ENCODE measurements around the gene NRAS. TPM values are rescaled to one million over a fixed set of nuclear protein-coding genes. Genes with fewer than 3 reads are reported as not detected.
"Not testable (repeated sequence)": the region's sequence is repeated elsewhere in the genome, so short reads cannot be mapped to it uniquely, and the experiment has no call there.

The NRAS gene
- polyA plus RNA-seq, 1 donor (not counting 4 experiments of a cell fraction or from before 2014, with no cell fraction given): 49.5 TPM

DNA sequence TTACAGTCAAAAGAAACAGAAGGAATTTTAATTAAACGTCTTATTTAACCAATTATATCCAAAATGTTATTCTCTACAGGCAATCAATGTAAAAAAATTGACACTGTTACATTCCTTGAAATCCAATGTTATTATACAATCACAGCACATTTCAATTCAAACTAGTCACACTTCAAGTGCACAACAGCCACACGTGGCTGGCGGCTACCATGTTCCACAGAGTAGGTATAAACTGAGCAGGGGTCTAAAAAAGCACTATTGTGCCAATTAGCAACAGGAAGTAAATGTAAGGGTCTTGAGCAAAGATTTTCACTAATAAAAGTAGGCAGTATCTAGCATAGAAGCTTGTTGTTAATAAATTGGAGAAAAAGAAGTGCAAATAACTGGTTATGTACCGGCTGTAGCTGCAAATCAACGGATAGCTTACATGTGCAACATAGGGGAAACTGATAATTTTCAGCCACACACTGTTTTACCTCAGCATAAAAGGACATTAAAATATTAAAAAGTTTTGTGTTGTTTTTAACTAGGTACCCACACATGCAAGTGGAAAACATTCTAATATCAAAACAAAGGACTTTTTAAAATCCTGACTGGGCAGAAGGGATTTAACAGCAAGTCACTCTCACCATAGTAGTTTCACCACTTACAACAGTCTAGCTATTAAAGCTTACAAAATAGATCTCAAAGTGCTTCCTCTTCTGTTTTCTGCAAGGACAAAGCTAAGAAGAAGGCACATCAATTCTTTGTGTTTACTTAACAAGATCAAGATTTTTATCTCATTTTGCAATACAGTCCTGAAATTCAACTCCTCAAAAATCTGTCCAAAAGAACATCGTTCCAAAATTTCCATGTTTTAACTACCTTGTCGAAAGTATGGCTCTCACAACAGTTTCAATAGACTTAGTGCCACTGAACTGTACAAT lies 38.7 kb upstream of the NRAS start:
- Histone ChIP-seq H3K4me2 (ENCODE audit: control insufficient read depth, extremely low read depth, insufficient read depth, low read depth, low read length) (peak overlapping the region; percentile 92), H3K36me3 (ENCODE audit: control insufficient read depth in 2 of 2, extremely low read depth in 1 of 2, insufficient read depth in 2 of 2, low read length in 2 of 2) (peaks cover 0 to 12% of the 10 kb centered on the region in 2 experiments), H3K4me3 (ENCODE audit: control insufficient read depth in 2 of 3, extremely low read depth in 1 of 3, insufficient read depth in 2 of 3, low read depth in 1 of 3, low read length in 3 of 3) (peak overlapping the region; percentile 79 to 99 (median 94)), H3K9me1 (ENCODE audit: control insufficient read depth, extremely low read depth, insufficient read depth, low read length) (peaks cover 4% of the 10 kb centered on the region), H2AFZ (ENCODE audit: control insufficient read depth, low read length) (no peak overlapping the region), H3K9me3 (ENCODE audit: control insufficient read depth, low read depth, low read length) (no peaks in the 10 kb centered on the region), H3K27ac (ENCODE audit: control insufficient read depth, insufficient read depth, low read length) (peak overlapping the region; percentile 99), H3K4me1 (ENCODE audit: control insufficient read depth, extremely low read depth, insufficient read depth, low read length) (peaks cover 30% of the 10 kb centered on the region), H3K79me2 (ENCODE audit: control insufficient read depth, insufficient read depth, low read length) (peaks cover 74% of the 10 kb centered on the region), H3K9ac (ENCODE audit: control insufficient read depth, extremely low read depth, insufficient read depth, low read length) (peak overlapping the region; percentile 100), H4K20me1 (ENCODE audit: control insufficient read depth, extremely low read depth, insufficient read depth, low read length) (peaks cover 52% of the 10 kb centered on the region), H3K27me3 (ENCODE audit: control insufficient read depth, extremely low read depth, insufficient read depth, low read length) (no peaks in the 10 kb centered on the region)
- no peak for FAIRE-seq
- dilution Hi-C loops (cut with MboI; ENCODE audit: extremely low pct_ligation_motif_present, low sequenced_read_pairs): no loop called here
- no peak for DNase-seq (ENCODE audit: low read depth, low spot score)
- no peak for TF ChIP-seq EZH2 (IDR thresholded peaks at IDR 0.05; ENCODE audit: low read length)
- TF ChIP-seq, protein P1, sequence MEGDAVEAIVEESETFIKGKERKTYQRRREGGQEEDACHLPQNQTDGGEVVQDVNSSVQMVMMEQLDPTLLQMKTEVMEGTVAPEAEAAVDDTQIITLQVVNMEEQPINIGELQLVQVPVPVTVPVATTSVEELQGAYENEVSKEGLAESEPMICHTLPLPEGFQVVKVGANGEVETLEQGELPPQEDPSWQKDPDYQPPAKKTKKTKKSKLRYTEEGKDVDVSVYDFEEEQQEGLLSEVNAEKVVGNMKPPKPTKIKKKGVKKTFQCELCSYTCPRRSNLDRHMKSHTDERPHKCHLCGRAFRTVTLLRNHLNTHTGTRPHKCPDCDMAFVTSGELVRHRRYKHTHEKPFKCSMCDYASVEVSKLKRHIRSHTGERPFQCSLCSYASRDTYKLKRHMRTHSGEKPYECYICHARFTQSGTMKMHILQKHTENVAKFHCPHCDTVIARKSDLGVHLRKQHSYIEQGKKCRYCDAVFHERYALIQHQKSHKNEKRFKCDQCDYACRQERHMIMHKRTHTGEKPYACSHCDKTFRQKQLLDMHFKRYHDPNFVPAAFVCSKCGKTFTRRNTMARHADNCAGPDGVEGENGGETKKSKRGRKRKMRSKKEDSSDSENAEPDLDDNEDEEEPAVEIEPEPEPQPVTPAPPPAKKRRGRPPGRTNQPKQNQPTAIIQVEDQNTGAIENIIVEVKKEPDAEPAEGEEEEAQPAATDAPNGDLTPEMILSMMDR (optimal IDR thresholded peaks at IDR 0.05 in 1 of 3, IDR thresholded peaks at IDR 0.05 in 1 of 3, conservative IDR thresholded peaks at IDR 0.05 in 1 of 3; ENCODE audit: extremely low read depth in 1 of 3, insufficient read depth in 2 of 3, low read length in 3 of 3): no peak

DNA sequence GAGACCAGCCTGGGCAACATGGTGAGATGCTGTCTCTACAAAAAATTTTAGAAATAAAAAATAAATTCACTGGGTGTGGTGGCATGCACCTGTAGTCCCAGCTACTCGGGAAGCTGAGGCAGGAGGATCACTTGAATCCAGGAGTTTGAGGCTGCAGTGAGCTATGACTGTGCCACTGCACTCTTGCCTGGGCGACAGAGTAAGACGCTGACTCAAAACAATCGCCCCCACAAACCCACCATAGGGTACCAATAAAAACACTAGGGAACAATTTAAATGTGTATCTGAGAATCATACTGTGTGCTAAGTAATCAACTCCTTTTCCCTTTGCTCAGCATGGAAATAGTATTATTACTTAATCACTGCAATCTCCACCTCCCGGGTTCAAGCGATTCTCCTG lies 37.1 kb upstream of the NRAS start:
- H3K27ac ChIP-seq (ENCODE audit: control insufficient read depth, insufficient read depth, low read length); FAIRE-seq; H3K9ac ChIP-seq (ENCODE audit: control insufficient read depth, extremely low read depth, insufficient read depth, low read length); H3K4me2 ChIP-seq (ENCODE audit: control insufficient read depth, extremely low read depth, insufficient read depth, low read depth, low read length); H3K4me3 ChIP-seq (ENCODE audit: control insufficient read depth in 2 of 3, extremely low read depth in 1 of 3, insufficient read depth in 2 of 3, low read depth in 1 of 3, low read length in 3 of 3); H3K9me1 ChIP-seq (ENCODE audit: control insufficient read depth, extremely low read depth, insufficient read depth, low read length); dilution Hi-C loops (cut with MboI; ENCODE audit: extremely low pct_ligation_motif_present, low sequenced_read_pairs); H2AFZ ChIP-seq (ENCODE audit: control insufficient read depth, low read length); DNase-seq (ENCODE audit: low read depth, low spot score); H3K9me3 ChIP-seq (ENCODE audit: control insufficient read depth, low read depth, low read length); H3K27me3 ChIP-seq (ENCODE audit: control insufficient read depth, extremely low read depth, insufficient read depth, low read length): not testable (repeated sequence)
- Histone ChIP-seq H3K79me2 (ENCODE audit: control insufficient read depth, insufficient read depth, low read length) (peaks cover 90% of the 10 kb centered on the region), H3K36me3 (ENCODE audit: control insufficient read depth in 2 of 2, extremely low read depth in 1 of 2, insufficient read depth in 2 of 2, low read length in 2 of 2) (peaks cover 5 to 24% of the 10 kb centered on the region in 2 experiments), H4K20me1 (ENCODE audit: control insufficient read depth, extremely low read depth, insufficient read depth, low read length) (peaks cover 52% of the 10 kb centered on the region), H3K4me1 (ENCODE audit: control insufficient read depth, extremely low read depth, insufficient read depth, low read length) (peaks cover 29% of the 10 kb centered on the region)
